Osteoblast (primary cell): ENCODE results near the gene MEGF10. TPM values are rescaled to one million over a fixed set of nuclear protein-coding genes. Genes with fewer than 3 reads are reported as not detected.

Experiments
- DNase-seq: peaks from one replicate; pipeline ENCODE4 v3.0.0; 2011; ENCODE audit warnings: low spot score, mixed read lengths; ENCODE audit not compliant: insufficient read length; ENCODE audit errors: missing footprints
- H2AFZ ChIP-seq: 2 replicates; pipeline ENCODE4 v1.6.0; 2011; ENCODE audit warnings: mild to moderate bottlenecking, low read length
- H3K27ac ChIP-seq: 2 replicates; pipeline ENCODE4 v1.5.1; 2011; ENCODE audit warnings: mild to moderate bottlenecking, low read depth, low read length, moderate library complexity
- H3K27me3 ChIP-seq: 2 replicates; pipeline ENCODE4 v1.6.0; 2012; ENCODE audit warnings: mild to moderate bottlenecking, control low read depth, inconsistent platforms, low read length, moderate library complexity; ENCODE audit not compliant: insufficient read depth
- H3K36me3 ChIP-seq: 2 replicates; pipeline ENCODE4 v1.5.1; 2011; ENCODE audit warnings: mild to moderate bottlenecking, low read length, control low read depth, moderate library complexity; ENCODE audit not compliant: insufficient read depth
- H3K4me1 ChIP-seq: 2 replicates; pipeline ENCODE4 v1.5.1; 2011; ENCODE audit warnings: mild to moderate bottlenecking, low read length, control low read depth, moderate library complexity; ENCODE audit not compliant: insufficient read depth
- H3K4me2 ChIP-seq: 2 replicates; pipeline ENCODE4 v1.6.0; 2011; ENCODE audit warnings: mild to moderate bottlenecking, low read length; ENCODE audit not compliant: insufficient read depth
- H3K4me3 ChIP-seq: fragments of 200-600 bp; sonication (generic); 3 replicates; pipeline ENCODE4 v1.5.1; 2012; ENCODE audit warnings: mild to moderate bottlenecking, low read length, inconsistent platforms; ENCODE audit not compliant: insufficient read depth
- H3K79me2 ChIP-seq: 2 replicates; pipeline ENCODE4 v1.6.0; 2012; ENCODE audit warnings: mild to moderate bottlenecking, low read length, control low read depth, inconsistent platforms; ENCODE audit not compliant: insufficient read depth
- H3K9me3 ChIP-seq: 2 replicates; pipeline ENCODE4 v1.5.1; 2011; ENCODE audit warnings: low read depth, low read length, control low read depth
- H4K20me1 ChIP-seq: 2 replicates; pipeline ENCODE4 v1.6.0; 2012; ENCODE audit warnings: mild to moderate bottlenecking, low read length, control low read depth; ENCODE audit not compliant: insufficient read depth
- CTCF ChIP-seq: IDR thresholded peaks from 2 replicates; pipeline ENCODE4 v1.5.1; 2011; ENCODE audit warnings: mild to moderate bottlenecking, low read depth, low read length, moderate library complexity; ENCODE audit errors: extremely low read depth
- total RNA-seq: library from RNA; depleted of rRNA; stranded (reverse); fragments of >200 nt; gene quantifications from 2 replicates; pipeline ENCODE4 v1.2.3, GENCODE V29; 2012

MEGF10 gene
- total RNA-seq, 1 donor = 1.4 TPM

GRCh38 chr5:127445328-127445727, 154.7 kb downstream of the MEGF10 start:
- Histone ChIP-seq H4K20me1 (no peaks in the 10 kb centered on the region), H3K36me3 (no peaks in the 10 kb centered on the region), H3K27ac (no peak overlapping the region), H3K79me2 (no peaks in the 10 kb centered on the region), H3K4me1 (peaks cover 9% of the 10 kb centered on the region), H3K27me3 (no peaks in the 10 kb centered on the region), H3K4me3 (no peak overlapping the region), H2AFZ (no peak overlapping the region), H3K4me2 (no peak overlapping the region), H3K9me3 (no peaks in the 10 kb centered on the region)
- TF ChIP-seq CTCF = no peak
- DNase-seq = no peak

- Histone ChIP-seq H3K4me3 (no peak overlapping the region), H4K20me1 (no peaks in the 10 kb centered on the region), H2AFZ (peak overlapping the region; percentile 8), H3K4me2 (no peak overlapping the region), H3K9me3 (no peaks in the 10 kb centered on the region), H3K27ac (no peak overlapping the region), H3K27me3 (no peaks in the 10 kb centered on the region), H3K79me2 (no peaks in the 10 kb centered on the region), H3K36me3 (no peaks in the 10 kb centered on the region), H3K4me1 (peaks cover 5% of the 10 kb centered on the region)
- DNase-seq = no peak
- no peak for TF ChIP-seq CTCF
Measured at GRCh38 chr5:127446626-127447025, 156.0 kb downstream of the MEGF10 start.

- H2AFZ ChIP-seq = peak overlapping the region; percentile 28
- peak overlapping the region; percentile 8 for H3K4me2 ChIP-seq
- no peaks in the 10 kb centered on the region for H3K27me3 ChIP-seq
- H3K4me3 ChIP-seq = no peak overlapping the region
- peak overlapping the region; percentile 18 for H3K27ac ChIP-seq
- H3K4me1 ChIP-seq = peaks cover 5% of the 10 kb centered on the region
- no peaks in the 10 kb centered on the region for H3K9me3 ChIP-seq
- TF ChIP-seq CTCF = no peak
- H4K20me1 ChIP-seq = no peaks in the 10 kb centered on the region
- H3K36me3 ChIP-seq = no peaks in the 10 kb centered on the region
- H3K79me2 ChIP-seq = no peaks in the 10 kb centered on the region
- peak; percentile 48 for DNase-seq
Measured at GRCh38 chr5:127447827-127448226, 157.2 kb downstream of the MEGF10 start.

GRCh38 chr5:127450046-127450445, 159.4 kb downstream of the MEGF10 start:
- no peak for DNase-seq
- Histone ChIP-seq H3K27ac (no peak overlapping the region), H4K20me1 (no peaks in the 10 kb centered on the region), H3K4me3 (no peak overlapping the region), H3K79me2 (no peaks in the 10 kb centered on the region), H3K9me3 (no peaks in the 10 kb centered on the region), H3K27me3 (no peaks in the 10 kb centered on the region), H3K4me2 (no peak overlapping the region), H3K36me3 (no peaks in the 10 kb centered on the region), H3K4me1 (peaks cover 5% of the 10 kb centered on the region), H2AFZ (no peak overlapping the region)
- no peak for TF ChIP-seq CTCF
